Fibroblast of the aortic adventitia (primary cell): Measurements from ENCODE around the gene FGF14. TPM values are rescaled to one million over a fixed set of nuclear protein-coding genes. Genes with fewer than 3 reads are reported as not detected.

Source experiments
- DNase-seq: peaks from one replicate; pipeline ENCODE4 v3.0.0-alpha.2; 2010; ENCODE audit warnings: low read depth
- H3K4me3 ChIP-seq: 2 replicates; pipeline ENCODE4 v1.5.1; 2011; ENCODE audit warnings: low read depth, mild to moderate bottlenecking, control low read depth, low read length, moderate library complexity
- total RNA-seq: library from RNA; depleted of rRNA; stranded (reverse); fragments of >200 nt; gene quantifications from 2 replicates; pipeline ENCODE4 v1.2.3, GENCODE V29; 2012; ENCODE audit warnings: low replicate concordance
- TF ChIP-seq, protein P1 (sequence below): IDR thresholded peaks from 2 replicates; pipeline ENCODE4 v1.5.1; 2011; ENCODE audit warnings: mild to moderate bottlenecking, low read length, control low read depth, inconsistent platforms; ENCODE audit not compliant: insufficient read depth

The FGF14 gene
- total RNA-seq, 1 donor: 1.4 TPM

DNA sequence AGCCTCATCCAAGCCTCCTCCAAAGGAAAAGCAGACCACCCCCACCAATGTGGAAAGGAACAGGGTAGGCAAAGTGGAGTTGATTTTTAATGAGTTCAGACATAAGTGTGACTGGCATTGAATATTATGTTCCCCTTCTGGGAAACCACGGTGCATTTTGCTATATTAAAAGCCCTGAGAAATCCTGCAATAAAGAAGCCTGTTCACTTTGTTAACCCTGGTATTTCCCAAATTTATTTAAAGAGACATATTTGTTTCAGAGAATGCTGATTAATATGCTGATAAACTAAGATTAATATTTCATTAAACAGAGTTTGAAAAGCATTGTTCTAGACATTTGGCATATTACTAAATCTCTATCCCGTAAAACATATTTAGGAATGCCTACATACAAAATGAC is 151.4 kb downstream of the FGF14 start:
- TF ChIP-seq, protein P1, sequence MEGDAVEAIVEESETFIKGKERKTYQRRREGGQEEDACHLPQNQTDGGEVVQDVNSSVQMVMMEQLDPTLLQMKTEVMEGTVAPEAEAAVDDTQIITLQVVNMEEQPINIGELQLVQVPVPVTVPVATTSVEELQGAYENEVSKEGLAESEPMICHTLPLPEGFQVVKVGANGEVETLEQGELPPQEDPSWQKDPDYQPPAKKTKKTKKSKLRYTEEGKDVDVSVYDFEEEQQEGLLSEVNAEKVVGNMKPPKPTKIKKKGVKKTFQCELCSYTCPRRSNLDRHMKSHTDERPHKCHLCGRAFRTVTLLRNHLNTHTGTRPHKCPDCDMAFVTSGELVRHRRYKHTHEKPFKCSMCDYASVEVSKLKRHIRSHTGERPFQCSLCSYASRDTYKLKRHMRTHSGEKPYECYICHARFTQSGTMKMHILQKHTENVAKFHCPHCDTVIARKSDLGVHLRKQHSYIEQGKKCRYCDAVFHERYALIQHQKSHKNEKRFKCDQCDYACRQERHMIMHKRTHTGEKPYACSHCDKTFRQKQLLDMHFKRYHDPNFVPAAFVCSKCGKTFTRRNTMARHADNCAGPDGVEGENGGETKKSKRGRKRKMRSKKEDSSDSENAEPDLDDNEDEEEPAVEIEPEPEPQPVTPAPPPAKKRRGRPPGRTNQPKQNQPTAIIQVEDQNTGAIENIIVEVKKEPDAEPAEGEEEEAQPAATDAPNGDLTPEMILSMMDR: no peak
- no peak overlapping the region for H3K4me3 ChIP-seq
- DNase-seq: no peak

DNA sequence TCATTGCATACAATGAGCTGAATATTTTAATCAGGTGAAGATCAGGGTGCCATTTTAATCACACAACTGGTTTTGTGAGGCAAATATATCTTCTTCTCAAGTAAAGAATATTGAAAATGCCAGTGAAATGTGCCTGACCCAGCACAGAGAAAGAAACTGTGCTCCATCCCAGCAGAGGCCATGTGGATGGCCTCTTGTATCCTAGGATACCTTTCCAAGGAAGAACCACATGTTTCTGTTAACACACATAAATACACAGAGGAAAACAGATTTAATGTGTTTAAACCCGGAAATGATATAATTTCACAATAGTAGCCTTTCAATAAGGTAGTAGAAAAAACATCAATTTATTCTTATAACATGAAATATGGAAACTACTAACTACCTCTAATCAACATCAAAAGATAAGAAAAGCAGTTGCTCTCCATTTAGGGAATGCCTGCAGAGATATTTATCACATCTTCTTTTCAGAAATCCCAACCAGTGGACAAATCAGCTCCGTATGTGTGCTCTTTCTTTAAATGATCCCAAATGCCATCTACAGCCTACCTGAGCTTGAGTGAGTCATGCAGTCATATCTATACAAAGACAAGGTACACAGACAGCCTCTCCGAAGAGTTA is 157.1 kb downstream of the FGF14 start:
- TF ChIP-seq, protein P1: no peak
- no peak overlapping the region for H3K4me3 ChIP-seq
- DNase-seq: no peak

DNA sequence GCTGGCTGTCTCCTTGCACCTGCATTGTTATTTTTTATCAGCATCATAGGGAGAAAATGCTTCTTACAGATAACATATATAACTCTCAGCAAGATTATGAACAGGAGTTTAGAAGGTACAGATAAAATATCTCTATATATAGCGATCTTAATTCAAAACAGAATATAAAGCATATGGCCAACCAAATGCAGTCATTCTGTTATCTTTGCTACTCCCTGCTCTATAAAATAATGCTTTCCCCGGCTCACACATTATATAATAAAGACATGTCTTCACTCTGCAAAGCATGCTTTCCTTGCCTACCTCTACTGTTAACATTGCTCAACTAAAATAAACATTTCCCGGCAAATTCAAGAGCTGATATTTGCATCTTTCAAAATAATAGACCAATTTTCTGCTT is 161.7 kb downstream of the FGF14 start:
- no peak for DNase-seq
- TF ChIP-seq, protein P1: no peak
- H3K4me3 ChIP-seq: no peak overlapping the region

DNA sequence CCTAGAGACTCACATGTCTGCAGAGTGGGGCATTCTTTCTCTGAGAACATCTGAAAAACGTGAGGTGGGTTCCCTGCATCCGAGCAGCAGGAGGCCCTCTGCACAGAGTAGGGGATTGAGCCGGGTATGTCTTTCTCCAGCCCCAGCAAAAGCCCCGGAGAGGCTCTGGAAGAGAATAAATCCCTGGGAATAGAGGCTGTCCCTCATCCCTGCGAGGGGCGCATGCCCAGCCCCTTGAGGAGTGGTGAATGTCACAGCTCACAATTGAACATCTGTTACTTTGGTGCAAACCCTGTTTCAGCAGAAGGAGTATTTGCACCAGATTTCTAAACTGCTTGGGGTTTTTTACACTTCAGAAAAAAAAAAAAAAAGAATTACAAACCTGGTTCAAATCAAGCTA is 164.6 kb downstream of the FGF14 start:
- no peak for DNase-seq
- H3K4me3 ChIP-seq: no peak overlapping the region
- TF ChIP-seq, protein P1: no peak

DNA sequence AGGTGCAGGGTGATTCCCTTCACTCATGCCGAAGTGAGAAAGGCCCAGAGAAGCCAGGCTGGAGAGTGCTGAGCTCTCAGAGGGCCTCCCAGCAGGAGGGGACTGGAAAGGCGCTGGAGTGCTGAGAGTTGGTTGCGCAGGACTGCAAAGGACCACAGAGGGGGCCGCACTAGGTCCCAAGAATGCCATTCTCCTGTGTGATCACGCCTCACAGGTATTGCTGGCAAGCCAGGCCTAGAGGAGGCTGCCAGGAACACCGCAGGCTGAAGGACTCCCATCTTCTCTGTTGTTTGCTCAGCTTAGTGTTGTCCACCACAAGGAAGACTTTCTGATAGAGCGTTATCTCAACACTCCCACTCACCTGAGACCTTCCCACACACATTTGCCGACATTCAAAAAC is 165.0 kb downstream of the FGF14 start:
- no peak overlapping the region for H3K4me3 ChIP-seq
- DNase-seq: no peak
- TF ChIP-seq, protein P1: no peak

DNA sequence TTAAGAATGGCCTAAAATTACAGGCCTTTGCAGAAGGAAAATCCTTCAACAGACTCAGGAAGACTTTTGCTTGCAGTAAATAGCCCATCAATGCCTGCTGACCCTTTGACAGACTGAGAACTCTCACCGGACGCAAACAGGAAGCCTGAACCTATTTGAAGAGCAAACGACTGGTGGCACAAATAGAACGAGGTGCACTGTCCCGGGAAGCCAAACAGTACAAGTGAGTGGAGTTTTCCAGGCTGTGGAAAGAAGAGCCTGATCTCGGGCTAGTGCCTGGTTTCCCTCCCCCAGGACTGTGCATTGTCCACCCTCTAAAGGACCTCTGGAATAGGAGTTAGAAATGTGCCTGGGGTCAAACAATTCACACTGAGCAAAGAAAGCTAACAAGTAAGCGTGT is 165.5 kb downstream of the FGF14 start:
- no peak for DNase-seq
- TF ChIP-seq, protein P1: no peak
- H3K4me3 ChIP-seq: no peak overlapping the region

DNA sequence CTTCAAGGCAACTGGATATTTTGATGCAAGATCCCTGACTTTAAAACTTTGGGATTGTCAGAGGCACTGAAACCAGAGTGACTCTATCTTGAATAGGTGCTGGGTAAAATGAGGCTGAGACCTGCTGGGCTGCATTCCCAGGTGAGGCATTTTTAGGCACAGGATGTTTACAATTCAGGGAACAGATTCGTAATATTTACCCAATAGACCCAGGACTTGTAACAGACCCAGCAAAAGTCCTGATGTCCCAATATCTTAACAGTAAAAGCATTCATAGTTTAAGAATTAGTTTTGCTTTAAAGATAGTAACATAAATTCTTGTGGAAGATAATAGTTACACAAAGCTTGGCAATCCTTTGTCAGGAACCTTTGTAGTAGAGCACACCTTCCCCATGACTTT is 166.2 kb downstream of the FGF14 start:
- no peak overlapping the region for H3K4me3 ChIP-seq
- no peak for DNase-seq
- TF ChIP-seq, protein P1: no peak
